CD8-positive, alpha-beta memory T cell (primary cell): ENCODE data around the gene THBD. TPM values are rescaled to one million over a fixed set of nuclear protein-coding genes. Genes with fewer than 3 reads are reported as not detected.

ENCODE experiments used
- CTCF ChIA-PET: fragments of 350-600 bp; sonication (Branson Sonifier 250); formaldehyde crosslinking; loops from one replicate; lab custom pipeline; 2021; ENCODE audit warnings: antibody characterized with exemption; lab: Charles Lee
- POLR2A ChIA-PET: fragments of 350-600 bp; sonication (Branson Sonifier 250); formaldehyde crosslinking; loops from one replicate; lab custom pipeline; 2021; ENCODE audit warnings: antibody characterized with exemption; lab: Charles Lee
- DNase-seq, 5 donors: peaks; one replicate each; pipeline versions ENCODE4 v3.0.0 to v3.0.0-alpha.2; 2020 to 2022; ENCODE audit warnings: mixed read lengths in 1 of 5
- H3K27ac ChIP-seq: one replicate; pipeline ENCODE4 v1.7.0; 2013; ENCODE audit warnings: low read depth, mild to moderate bottlenecking, low read length, moderate library complexity
- H3K27me3 ChIP-seq: 2 replicates; pipeline ENCODE4 v1.7.0; 2013; ENCODE audit warnings: low read length, mild to moderate bottlenecking; ENCODE audit not compliant: insufficient read depth, poor library complexity, severe bottlenecking
- H3K36me3 ChIP-seq: 2 replicates; pipeline ENCODE4 v1.7.0; 2013; ENCODE audit warnings: mild to moderate bottlenecking, low read length, moderate library complexity; ENCODE audit not compliant: insufficient read depth
- H3K4me1 ChIP-seq: 2 replicates; pipeline ENCODE4 v1.7.0; 2013; ENCODE audit warnings: mild to moderate bottlenecking, low read length, moderate library complexity; ENCODE audit not compliant: insufficient read depth
- H3K4me3 ChIP-seq: 2 replicates; pipeline ENCODE4 v1.7.0; 2013; ENCODE audit warnings: mild to moderate bottlenecking, low read length
- H3K9me3 ChIP-seq: 2 replicates; pipeline ENCODE4 v1.7.0; 2013; ENCODE audit warnings: mild to moderate bottlenecking, low read length
- H3K27ac Mint-ChIP-seq, 8 donors: one replicate each; pipeline ENCODE4 v1.8.0; 2020 to 2021; ENCODE audit warnings: mixed read lengths in 8 of 8, mild to moderate bottlenecking in 6 of 8, inconsistent platforms in 3 of 8, moderate library complexity in 3 of 8
- H3K27me3 Mint-ChIP-seq, 2 donors: one replicate each; pipeline ENCODE4 v1.8.0; 2020 to 2021; ENCODE audit warnings: mixed read lengths in 2 of 2, mild to moderate bottlenecking in 1 of 2, moderate library complexity in 1 of 2
- H3K36me3 Mint-ChIP-seq, 3 donors: one replicate each; pipeline ENCODE4 v1.8.0; 2020 to 2021; ENCODE audit warnings: mixed read lengths in 3 of 3, inconsistent platforms in 1 of 3, mild to moderate bottlenecking in 1 of 3
- H3K4me1 Mint-ChIP-seq, 3 donors: one replicate each; pipeline ENCODE4 v1.8.0; 2020 to 2021; ENCODE audit warnings: mixed read lengths in 3 of 3, inconsistent platforms in 1 of 3, mild to moderate bottlenecking in 1 of 3
- H3K4me3 Mint-ChIP-seq, 7 donors: one replicate each; pipeline ENCODE4 v1.8.0; 2020 to 2021; ENCODE audit warnings: mixed read lengths in 7 of 7, mild to moderate bottlenecking in 6 of 7, moderate library complexity in 4 of 7, inconsistent platforms in 2 of 7
- H3K9me3 Mint-ChIP-seq, 5 donors: one replicate each; pipeline ENCODE4 v1.8.0; 2020 to 2022; ENCODE audit warnings: mixed read lengths in 5 of 5, mild to moderate bottlenecking in 3 of 5, moderate library complexity in 2 of 5, inconsistent platforms in 1 of 5
- polyA plus RNA-seq: library from polyadenylated mRNA; unstranded; fragments of 300-500 nt; fragmentation: Illumina TruSeq; gene quantifications from one replicate; pipeline ENCODE4 v1.2.3, GENCODE V29; 2021
- total RNA-seq, 2 experiments: library from RNA; stranded (reverse); gene quantifications; one replicate each; pipeline ENCODE4 v1.2.3, GENCODE V29; 2021

The THBD gene
- total and polyA plus RNA-seq, 3 experiments from 2014 or later = 0.13 to 0.31 TPM; not detected in 1

- H3K9me3 ChIP-seq = no peaks in the 10 kb centered on the region
- H3K4me1 ChIP-seq = no peaks in the 10 kb centered on the region
- H3K27ac Mint-ChIP-seq = no peak overlapping the region
- H3K27me3 ChIP-seq = no peaks in the 10 kb centered on the region
- H3K27me3 Mint-ChIP-seq = no peaks in the 10 kb centered on the region
- no peak overlapping the region for H3K4me3 Mint-ChIP-seq
- H3K36me3 Mint-ChIP-seq = no peaks in the 10 kb centered on the region
- CTCF ChIA-PET = no interaction called here
- H3K9me3 Mint-ChIP-seq = no peaks in the 10 kb centered on the region
- no peak overlapping the region for H3K4me3 ChIP-seq
- H3K4me1 Mint-ChIP-seq = no peaks in the 10 kb centered on the region
- POLR2A ChIA-PET = no interaction called here
- no peaks in the 10 kb centered on the region for H3K36me3 ChIP-seq
- H3K27ac ChIP-seq = no peak overlapping the region
- no peak for DNase-seq
Measured at GRCh38 chr20:23018432-23018831, 31.0 kb downstream of the THBD start.

GRCh38 chr20:23017516-23017915 lies 32.0 kb downstream of the THBD start:
- Histone ChIP-seq H3K27me3 (no peaks in the 10 kb centered on the region), H3K36me3 (no peaks in the 10 kb centered on the region), H3K27ac (no peak overlapping the region), H3K4me3 (no peak overlapping the region), H3K4me1 (no peaks in the 10 kb centered on the region), H3K9me3 (no peaks in the 10 kb centered on the region)
- H3K36me3 Mint-ChIP-seq = no peaks in the 10 kb centered on the region
- no peak overlapping the region for H3K4me3 Mint-ChIP-seq
- ChIA-PET POLR2A (no interaction called here), CTCF (no interaction called here)
- no peak for DNase-seq
- no peaks in the 10 kb centered on the region for H3K4me1 Mint-ChIP-seq
- peaks cover 0 to 1% of the 10 kb centered on the region in 2 donors for H3K27me3 Mint-ChIP-seq
- no peak overlapping the region for H3K27ac Mint-ChIP-seq
- no peaks in the 10 kb centered on the region for H3K9me3 Mint-ChIP-seq

GRCh38 chr20:23013429-23013828 lies 36.0 kb downstream of the THBD start:
- Histone ChIP-seq H3K36me3 (no peaks in the 10 kb centered on the region), H3K27ac (no peak overlapping the region)
- CTCF ChIA-PET = no interaction called here

GRCh38 chr20:23011008-23011721 lies 38.3 kb downstream of the THBD start:
- H3K36me3 ChIP-seq = no peaks in the 10 kb centered on the region
- H3K4me3 ChIP-seq = no peak overlapping the region
- POLR2A ChIA-PET = no interaction called here
- no peak overlapping the region for H3K4me3 Mint-ChIP-seq
- no peak overlapping the region for H3K27ac ChIP-seq
- CTCF ChIA-PET = no interaction called here
- no peak overlapping the region for H3K27ac Mint-ChIP-seq
- H3K9me3 ChIP-seq = no peaks in the 10 kb centered on the region
- H3K9me3 Mint-ChIP-seq = no peaks in the 10 kb centered on the region
- H3K4me1 ChIP-seq = no peaks in the 10 kb centered on the region
- no peak for DNase-seq
- no peaks in the 10 kb centered on the region for H3K4me1 Mint-ChIP-seq
- H3K27me3 Mint-ChIP-seq = peaks cover 0 to 1% of the 10 kb centered on the region in 2 donors
- no peaks in the 10 kb centered on the region for H3K36me3 Mint-ChIP-seq
- H3K27me3 ChIP-seq = no peaks in the 10 kb centered on the region

More at GRCh38 chr20:23013429-23013828, 36.0 kb downstream of the THBD start:
- Histone ChIP-seq H3K27me3 (no peaks in the 10 kb centered on the region), H3K4me3 (no peak overlapping the region), H3K4me1 (no peaks in the 10 kb centered on the region), H3K9me3 (no peaks in the 10 kb centered on the region)
- Mint-ChIP-seq H3K36me3 (no peaks in the 10 kb centered on the region), H3K27me3 (peaks cover 0 to 1% of the 10 kb centered on the region in 2 donors), H3K4me1 (no peaks in the 10 kb centered on the region), H3K27ac (no peak overlapping the region), H3K4me3 (no peak overlapping the region), H3K9me3 (no peaks in the 10 kb centered on the region)
- no peak for DNase-seq
- POLR2A ChIA-PET = no interaction called here

- Histone ChIP-seq H3K36me3 (no peaks in the 10 kb centered on the region), H3K4me3 (no peak overlapping the region), H3K27ac (no peak overlapping the region), H3K27me3 (no peaks in the 10 kb centered on the region), H3K9me3 (no peaks in the 10 kb centered on the region), H3K4me1 (no peaks in the 10 kb centered on the region)
- ChIA-PET CTCF (no interaction called here), POLR2A (no interaction called here)
- peaks cover 0 to 1% of the 10 kb centered on the region in 2 donors for H3K27me3 Mint-ChIP-seq
- no peaks in the 10 kb centered on the region for H3K36me3 Mint-ChIP-seq
- H3K4me1 Mint-ChIP-seq = no peaks in the 10 kb centered on the region
- no peak for DNase-seq
- H3K27ac Mint-ChIP-seq = no peak overlapping the region
- no peaks in the 10 kb centered on the region for H3K9me3 Mint-ChIP-seq
- no peak overlapping the region for H3K4me3 Mint-ChIP-seq
Measured at GRCh38 chr20:23010096-23010495, 39.4 kb downstream of the THBD start.

- Histone ChIP-seq H3K27me3 (no peaks in the 10 kb centered on the region), H3K27ac (no peak overlapping the region), H3K4me1 (no peaks in the 10 kb centered on the region), H3K36me3 (no peaks in the 10 kb centered on the region), H3K9me3 (no peaks in the 10 kb centered on the region), H3K4me3 (no peak overlapping the region)
- Mint-ChIP-seq H3K36me3 (no peaks in the 10 kb centered on the region), H3K4me3 (no peak overlapping the region), H3K27ac (no peak overlapping the region), H3K9me3 (no peaks in the 10 kb centered on the region), H3K27me3 (peaks cover 0 to 1% of the 10 kb centered on the region in 2 donors), H3K4me1 (no peaks in the 10 kb centered on the region)
- POLR2A ChIA-PET = no interaction called here
- no peak for DNase-seq
- CTCF ChIA-PET = no interaction called here
Measured at GRCh38 chr20:23009636-23010035, 39.8 kb downstream of the THBD start.

- POLR2A ChIA-PET = no interaction called here
- H3K36me3 ChIP-seq = no peaks in the 10 kb centered on the region
- no peaks in the 10 kb centered on the region for H3K9me3 ChIP-seq
- Mint-ChIP-seq H3K27ac (peak overlapping the region in 1 of 8 donors; percentile 26), H3K4me1 (no peaks in the 10 kb centered on the region), H3K27me3 (peaks cover 0 to 1% of the 10 kb centered on the region in 2 donors), H3K4me3 (no peak overlapping the region), H3K36me3 (no peaks in the 10 kb centered on the region), H3K9me3 (no peaks in the 10 kb centered on the region)
- no peak overlapping the region for H3K4me3 ChIP-seq
- no peaks in the 10 kb centered on the region for H3K4me1 ChIP-seq
- CTCF ChIA-PET = no interaction called here
- no peak for DNase-seq
- H3K27ac ChIP-seq = no peak overlapping the region
- H3K27me3 ChIP-seq = no peaks in the 10 kb centered on the region
Measured at GRCh38 chr20:23008667-23009066, 40.8 kb downstream of the THBD start.

- H3K4me3 ChIP-seq = no peak overlapping the region
- H3K36me3 Mint-ChIP-seq = no peaks in the 10 kb centered on the region
- H3K36me3 ChIP-seq = no peaks in the 10 kb centered on the region
- H3K4me1 ChIP-seq = no peaks in the 10 kb centered on the region
- no peaks in the 10 kb centered on the region for H3K9me3 ChIP-seq
- POLR2A ChIA-PET = no interaction called here
- H3K27me3 Mint-ChIP-seq = no peaks in the 10 kb centered on the region
- DNase-seq = no peak
- no peak overlapping the region for H3K27ac Mint-ChIP-seq
- no peaks in the 10 kb centered on the region for H3K9me3 Mint-ChIP-seq
- H3K27me3 ChIP-seq = no peaks in the 10 kb centered on the region
- H3K4me3 Mint-ChIP-seq = no peak overlapping the region
- H3K27ac ChIP-seq = no peak overlapping the region
- CTCF ChIA-PET = no interaction called here
- no peaks in the 10 kb centered on the region for H3K4me1 Mint-ChIP-seq
Measured at GRCh38 chr20:23007886-23008655, 41.4 kb downstream of the THBD start.
